OCI-LY1 (cell line): ENCODE measurements around the gene ADAMTS12.

Experiments used
- H2AFZ ChIP-seq: fragments of 200-600 bp; sonication (generic), shearing (Covaris generic); 2 replicates; pipeline ENCODE4 v1.6.0; 2014; ENCODE audit warnings: antibody characterized with exemption, mild to moderate bottlenecking, low read length
- H3F3A ChIP-seq: fragments of 200-600 bp; sonication (generic), shearing (Covaris generic); 2 replicates; pipeline ENCODE4 v1.6.0; 2014; ENCODE audit warnings: mild to moderate bottlenecking, antibody characterized with exemption, low read length, moderate library complexity; ENCODE audit not compliant: insufficient read depth
- H3K27ac ChIP-seq: fragments of 200-600 bp; sonication (generic); 2 replicates; pipeline ENCODE4 v1.5.1; 2014; ENCODE audit warnings: low read length, mixed run types, mild to moderate bottlenecking, low read depth; ENCODE audit not compliant: poor library complexity, severe bottlenecking
- H3K27me3 ChIP-seq: fragments of 200-600 bp; sonication (generic); 2 replicates; pipeline ENCODE4 v1.6.0; 2014; ENCODE audit warnings: antibody characterized with exemption, mild to moderate bottlenecking, low read length, moderate library complexity; ENCODE audit not compliant: insufficient read depth
- H3K36me3 ChIP-seq: fragments of 200-600 bp; sonication (generic); 2 replicates; pipeline ENCODE4 v1.6.1; 2014; ENCODE audit warnings: mild to moderate bottlenecking, antibody characterized with exemption, low read length, moderate library complexity, mixed read lengths; ENCODE audit not compliant: insufficient read depth
- H3K4me1 ChIP-seq: fragments of 200-600 bp; sonication (generic); 2 replicates; pipeline ENCODE4 v1.5.1; 2014; ENCODE audit warnings: mild to moderate bottlenecking, low read length, moderate library complexity; ENCODE audit not compliant: insufficient read depth, severe bottlenecking
- H3K4me2 ChIP-seq: fragments of 200-600 bp; sonication (generic), shearing (Covaris generic); 2 replicates; pipeline ENCODE4 v1.6.1; 2014; ENCODE audit warnings: low read length
- H3K4me3 ChIP-seq: fragments of 200-600 bp; sonication (generic); 2 replicates; pipeline ENCODE4 v1.5.1; 2014; ENCODE audit warnings: low read length, low read depth, mild to moderate bottlenecking, mixed read lengths; ENCODE audit not compliant: poor library complexity, severe bottlenecking
- H3K79me2 ChIP-seq: fragments of 200-600 bp; shearing (Covaris generic); 2 replicates; pipeline ENCODE4 v1.6.1; 2016; ENCODE audit warnings: mixed run types, low read length, mixed read lengths; ENCODE audit not compliant: insufficient read depth
- H3K9ac ChIP-seq: fragments of 200-600 bp; sonication (generic), shearing (Covaris generic); 2 replicates; pipeline ENCODE4 v1.6.1; 2014; ENCODE audit warnings: mild to moderate bottlenecking, low read length, mixed read lengths
- H3K9me2 ChIP-seq: fragments of 200-600 bp; sonication (generic), shearing (Covaris generic); 2 replicates; pipeline ENCODE4 v1.6.1; 2014; ENCODE audit warnings: low read depth, mild to moderate bottlenecking, low read length, mixed read lengths
- H3K9me3 ChIP-seq: fragments of 200-600 bp; shearing (Covaris generic); 2 replicates; pipeline ENCODE4 v1.6.1; 2014; ENCODE audit warnings: low read length, mixed read lengths
- H4K20me1 ChIP-seq: fragments of 200-600 bp; sonication (generic), shearing (Covaris generic); 2 replicates; pipeline ENCODE4 v1.6.0; 2016; ENCODE audit warnings: mild to moderate bottlenecking, low read length; ENCODE audit not compliant: insufficient read depth
- CTCF ChIP-seq: fragments of 200-600 bp; sonication (generic), shearing (Covaris generic); IDR thresholded peaks from 2 replicates; pipeline ENCODE4 v1.5.1; 2017; ENCODE audit warnings: mild to moderate bottlenecking, antibody characterized with exemption, low read length, moderate library complexity, mixed read lengths
- EZH2 ChIP-seq: fragments of 200-600 bp; sonication (generic), shearing (Covaris generic); IDR thresholded peaks from 2 replicates; pipeline ENCODE4 v1.8.0; 2017; ENCODE audit warnings: borderline replicate concordance, mixed run types, mild to moderate bottlenecking, antibody characterized with exemption, low read length, moderate library complexity, mixed read lengths

Gene ADAMTS12

DNA sequence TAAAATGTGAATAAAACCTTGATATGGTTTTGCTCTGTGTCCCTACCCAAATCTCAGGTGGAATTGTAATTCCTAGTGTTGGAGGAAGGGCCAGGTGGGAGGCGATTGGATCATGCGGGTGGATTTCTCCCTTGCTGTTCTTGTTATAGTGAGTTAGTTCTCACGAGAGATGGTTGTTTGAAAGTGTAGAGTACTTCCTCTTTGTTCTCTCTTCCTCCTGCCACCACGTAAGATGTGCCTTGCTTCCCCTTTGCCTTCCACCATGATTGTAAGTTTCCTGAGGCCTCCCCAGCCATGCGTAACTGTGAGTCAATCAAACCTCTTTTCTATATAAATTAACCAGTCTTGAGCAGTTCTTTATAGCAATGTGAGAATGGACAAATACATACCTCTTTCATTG is 416.1 kb downstream of the ADAMTS12 start:
- Histone ChIP-seq H4K20me1 (no peaks in the 10 kb centered on the region), H2AFZ (no peak overlapping the region), H3K4me3 (no peak overlapping the region), H3F3A (no peaks in the 10 kb centered on the region), H3K4me1 (no peaks in the 10 kb centered on the region), H3K9ac (no peak overlapping the region), H3K4me2 (no peak overlapping the region), H3K9me3 (no peaks in the 10 kb centered on the region), H3K27ac (no peak overlapping the region), H3K9me2 (no peaks in the 10 kb centered on the region), H3K79me2 (no peaks in the 10 kb centered on the region), H3K36me3 (peaks cover 8% of the 10 kb centered on the region; the same call in 1 of the 2 replicates), H3K27me3 (no peaks in the 10 kb centered on the region)
- TF ChIP-seq EZH2 (no peak), CTCF (no peak)

DNA sequence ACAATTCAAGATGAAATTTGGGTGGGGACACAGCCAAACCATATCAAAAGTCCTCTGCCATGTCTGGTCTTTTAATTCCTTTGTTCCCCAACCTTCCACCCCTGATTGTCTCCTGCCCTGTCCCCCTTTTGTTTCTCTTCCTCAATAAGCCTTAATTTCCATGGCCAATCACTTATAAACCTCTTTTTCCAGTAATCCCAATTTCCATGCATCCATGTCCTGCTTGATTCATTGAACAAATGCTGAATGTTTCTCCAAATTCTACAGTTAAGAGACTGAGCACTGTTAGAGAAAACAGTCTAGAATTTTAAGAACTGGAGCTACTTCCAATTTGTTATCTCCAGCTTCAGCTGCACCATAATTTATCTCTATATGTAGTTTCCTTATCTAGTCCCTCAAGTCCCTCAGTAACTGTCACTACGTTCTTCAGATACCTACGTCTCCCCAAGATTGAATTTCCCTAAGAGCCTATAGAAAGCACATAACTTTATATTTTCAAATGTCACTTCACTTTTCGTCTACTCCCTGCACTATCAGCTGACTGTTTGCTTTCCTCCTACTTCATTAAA is 416.8 kb downstream of the ADAMTS12 start:
- Histone ChIP-seq H4K20me1 (no peaks in the 10 kb centered on the region), H3K9me3 (no peaks in the 10 kb centered on the region), H3K4me3 (no peak overlapping the region), H3K4me2 (no peak overlapping the region), H3K4me1 (no peaks in the 10 kb centered on the region), H3K9me2 (no peaks in the 10 kb centered on the region), H3K36me3 (peaks cover 11% of the 10 kb centered on the region), H3K9ac (no peak overlapping the region), H2AFZ (no peak overlapping the region), H3K27me3 (no peaks in the 10 kb centered on the region), H3F3A (no peaks in the 10 kb centered on the region), H3K79me2 (no peaks in the 10 kb centered on the region), H3K27ac (no peak overlapping the region)
- TF ChIP-seq CTCF (no peak), EZH2 (no peak)

DNA sequence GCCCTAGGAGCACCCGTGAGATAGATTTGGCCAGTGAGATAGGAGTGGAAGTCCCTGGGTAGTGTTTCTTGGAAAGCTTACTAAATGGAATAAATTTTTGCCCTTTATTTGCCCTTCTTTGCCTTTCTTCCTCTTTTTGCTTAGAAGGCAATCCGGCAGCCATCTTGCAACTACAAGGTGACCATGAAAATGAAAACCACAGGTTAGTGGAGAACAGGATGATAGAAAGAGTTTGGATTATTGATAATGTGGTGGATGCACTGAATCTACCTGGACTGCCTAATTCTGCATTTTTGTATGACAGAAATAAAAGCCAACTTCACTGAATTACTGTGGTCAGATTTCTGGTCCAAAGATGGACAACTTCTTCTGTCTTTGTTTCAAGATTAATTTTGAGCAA is 417.8 kb downstream of the ADAMTS12 start:
- no peak overlapping the region for H3K27ac ChIP-seq
- no peaks in the 10 kb centered on the region for H4K20me1 ChIP-seq
- no peak overlapping the region for H3K9ac ChIP-seq
- H3K27me3 ChIP-seq: no peaks in the 10 kb centered on the region
- H3K9me3 ChIP-seq: no peaks in the 10 kb centered on the region
- H3K36me3 ChIP-seq: peaks cover 14% of the 10 kb centered on the region
- no peak overlapping the region for H2AFZ ChIP-seq
- H3K9me2 ChIP-seq: no peaks in the 10 kb centered on the region
- no peak for TF ChIP-seq EZH2
- TF ChIP-seq CTCF: no peak
- H3F3A ChIP-seq: no peaks in the 10 kb centered on the region
- no peak overlapping the region for H3K4me2 ChIP-seq
- H3K4me1 ChIP-seq: no peaks in the 10 kb centered on the region
- no peaks in the 10 kb centered on the region for H3K79me2 ChIP-seq
- no peak overlapping the region for H3K4me3 ChIP-seq
